NCI-H2196 (cell line): ENCODE measurements around the gene ARMC9.

Source experiments
- DNase-seq: peaks from one replicate; lab custom pipeline; 2025; ENCODE audit not compliant: unreplicated experiment; lab: John Stamatoyannopoulos, UW

Gene ARMC9

DNA sequence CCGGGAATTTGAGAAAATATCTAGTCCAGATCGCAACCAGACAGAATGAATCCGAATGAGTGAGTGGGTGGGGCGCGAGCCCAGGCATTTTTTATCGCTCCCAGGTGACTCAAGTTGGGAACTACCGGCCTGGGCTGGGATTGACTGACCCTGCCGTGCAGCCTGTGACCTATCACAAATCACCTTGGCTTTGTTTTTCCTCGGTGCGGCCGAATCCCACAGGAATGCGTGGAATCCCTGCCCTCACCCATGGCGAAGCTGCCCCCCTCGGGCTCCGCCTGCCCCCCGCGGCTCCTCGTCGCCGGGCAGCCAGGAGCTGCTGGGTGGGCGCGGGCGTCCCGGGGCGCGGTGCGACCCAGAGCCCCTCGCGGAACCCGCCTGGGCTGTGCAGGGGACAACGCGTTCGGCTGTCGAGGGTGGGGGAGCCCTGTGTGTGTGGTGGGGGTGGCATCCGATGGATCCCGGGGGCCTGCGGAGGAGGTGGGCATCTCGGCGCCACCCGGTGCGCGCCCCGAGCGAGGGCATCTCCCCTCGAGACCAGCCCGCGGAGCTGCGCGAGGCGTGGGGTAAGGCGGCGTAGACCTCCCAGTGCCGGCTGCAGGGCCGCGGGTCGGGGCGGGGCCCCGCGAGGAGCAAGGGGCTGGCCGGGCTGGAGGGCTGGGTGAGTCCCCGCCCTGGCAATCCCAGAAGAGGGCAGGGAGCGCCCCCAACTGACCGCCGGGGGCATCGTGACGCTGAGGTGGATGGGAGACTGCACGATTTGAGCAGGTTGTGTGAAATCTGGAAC, 213.6 kb downstream of the ARMC9 start:
- DNase-seq = peak; percentile 78

- DNase-seq = no peak
Measured at GRCh38 chr2:231412618-231412963, 214.2 kb downstream of the ARMC9 start.

DNA sequence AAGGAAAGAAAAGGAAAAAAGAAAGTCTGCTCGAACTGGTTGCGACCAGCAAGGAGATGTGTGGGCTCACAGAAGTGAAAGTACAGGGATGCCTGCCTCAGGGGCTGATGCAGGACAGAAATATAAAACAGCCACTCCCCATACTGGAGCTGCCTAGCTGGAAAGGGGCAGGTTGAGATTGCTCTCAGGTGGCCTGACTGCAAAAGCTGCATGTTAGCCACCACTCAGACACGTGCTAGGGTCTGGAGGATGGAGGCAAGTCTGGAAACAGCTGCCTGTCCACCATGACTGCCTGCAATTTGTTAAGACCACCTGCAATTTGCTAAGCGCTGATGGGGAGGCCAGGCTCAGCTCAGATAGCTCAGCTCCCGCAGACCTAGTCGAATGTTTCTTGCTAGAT, 215.0 kb downstream of the ARMC9 start:
- DNase-seq = no peak

DNA sequence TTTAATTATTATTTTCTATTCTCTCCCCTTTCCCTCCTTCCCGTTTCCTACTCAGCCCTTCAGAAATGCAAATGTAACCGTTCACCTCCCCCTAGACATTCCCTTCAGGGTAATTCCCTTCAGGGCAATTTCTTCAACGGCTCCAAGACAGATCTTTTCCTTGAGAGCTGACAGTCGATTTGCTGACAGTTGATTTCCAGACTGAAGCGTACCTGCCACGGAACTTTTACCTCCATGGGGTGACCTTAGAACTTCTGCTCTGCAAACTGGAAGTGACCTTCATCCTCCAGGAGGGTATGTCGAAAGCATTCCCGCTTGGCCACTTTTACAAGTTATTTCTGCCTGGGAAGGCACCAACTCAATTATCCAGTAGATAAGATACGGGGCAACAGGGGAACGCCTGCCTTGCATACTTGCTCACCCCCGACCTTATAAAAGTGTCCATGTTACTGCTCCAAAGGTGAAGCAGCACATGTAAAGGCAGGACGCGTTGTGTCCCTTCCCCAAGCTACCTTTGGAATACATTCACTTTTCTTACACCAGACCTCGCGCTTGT, 215.6 kb downstream of the ARMC9 start:
- no peak for DNase-seq

GRCh38 chr2:231415029-231415428, 216.6 kb downstream of the ARMC9 start:
- no peak for DNase-seq

DNA sequence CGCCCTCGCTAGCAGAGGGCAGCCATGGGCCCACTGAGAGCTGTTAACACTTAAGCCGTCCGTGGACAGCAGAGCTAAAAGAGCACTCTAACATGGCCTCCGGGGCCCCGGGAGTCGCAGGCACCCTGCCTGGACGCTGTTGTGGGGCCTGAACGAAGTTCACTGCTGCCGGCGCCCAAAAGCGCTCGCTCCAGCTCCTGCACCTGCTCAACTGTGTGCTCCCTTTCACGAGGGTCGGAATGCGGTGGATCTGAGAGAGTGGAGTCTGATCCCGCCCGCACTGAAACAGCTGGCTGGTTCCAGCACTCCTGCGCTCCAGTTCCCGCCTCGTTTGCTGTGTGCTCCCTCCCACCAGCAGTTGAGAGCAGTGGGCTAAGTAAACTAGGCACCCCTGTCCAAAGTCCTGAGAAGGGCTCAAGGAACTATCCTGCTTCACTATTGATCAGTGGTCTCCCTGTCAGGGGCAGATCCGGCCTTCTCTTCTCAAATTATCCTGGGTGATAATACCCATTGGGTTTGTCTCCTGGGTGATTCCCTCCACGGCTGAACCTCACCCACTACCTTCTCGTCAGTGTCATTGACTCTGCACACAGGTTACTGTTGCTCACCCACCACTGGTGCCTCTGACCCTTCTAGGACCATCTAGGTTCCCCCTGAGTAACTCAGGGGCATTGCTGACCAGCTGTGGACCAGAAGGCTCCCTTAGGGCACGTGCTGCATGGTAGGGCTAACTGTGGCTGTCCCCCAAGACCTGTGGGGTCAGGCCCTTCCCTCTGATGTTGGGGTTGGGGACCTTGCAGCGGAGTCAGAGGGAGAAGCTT, 220.6 kb downstream of the ARMC9 start:
- no peak for DNase-seq

GRCh38 chr2:231421051-231421580, 222.7 kb downstream of the ARMC9 start:
- DNase-seq = no peak

DNA sequence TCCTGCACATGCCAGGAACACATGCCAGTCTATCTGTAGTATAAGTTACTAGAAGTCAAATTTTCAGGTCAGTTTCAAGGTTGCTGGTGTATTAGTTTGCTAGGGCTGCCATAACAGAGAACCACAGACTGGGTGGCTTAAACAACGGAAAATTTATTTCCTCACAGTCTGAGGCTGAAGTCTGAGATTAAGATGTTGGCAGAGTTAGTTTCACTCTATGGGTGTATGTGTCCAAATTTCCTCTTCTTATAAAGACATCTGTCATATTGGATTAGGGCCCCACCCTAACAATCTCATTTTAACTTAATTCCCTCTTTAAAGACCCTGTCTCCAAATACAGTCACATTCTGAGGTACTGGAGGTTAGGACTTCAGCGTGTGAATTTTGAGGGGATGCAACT, 223.6 kb downstream of the ARMC9 start:
- no peak for DNase-seq

- no peak for DNase-seq
Measured at GRCh38 chr2:231423176-231423575, 224.7 kb downstream of the ARMC9 start.
